HG02970 (cell line): ENCODE results near the gene RPF1.
"Not testable (repeated sequence)": the region's sequence is repeated elsewhere in the genome, so short reads cannot be mapped to it uniquely, and the experiment has no call there.

Experiments used
- ATAC-seq: cut with Tn5 transposase; IDR thresholded peaks from one replicate; pipeline ENCODE4 v1.9.1; 2021; ENCODE audit warnings: mild to moderate bottlenecking, moderate library complexity, moderate number of reproducible peaks; ENCODE audit not compliant: unreplicated experiment, low FRiP score

Gene RPF1

GRCh38 chr1:84478876-84479868 lies at the start of gene RPF1:
RPF1 (plus strand) TSS chr1:84479266; CDS start chr1:84479282, 16 bp downstream.
- peak; percentile 86 for ATAC-seq

GRCh38 chr1:84430546-84430945 lies 48.5 kb upstream of the RPF1 start:
- no peak for ATAC-seq

GRCh38 chr1:84433258-84434080 lies 45.6 kb upstream of the RPF1 start:
- no peak for ATAC-seq

GRCh38 chr1:84434081-84434769 lies 44.8 kb upstream of the RPF1 start:
- ATAC-seq, result no peak

- no peak for ATAC-seq
Measured at GRCh38 chr1:84434801-84435549, 44.1 kb upstream of the RPF1 start.

- ATAC-seq, result no peak
Measured at GRCh38 chr1:84436876-84437655, 42.0 kb upstream of the RPF1 start.

GRCh38 chr1:84442256-84442655 lies 36.8 kb upstream of the RPF1 start:
- peak; percentile 69 for ATAC-seq

- not testable (repeated sequence) for ATAC-seq
Measured at GRCh38 chr1:84442747-84443646, 36.1 kb upstream of the RPF1 start.

- not testable (repeated sequence) for ATAC-seq
Measured at GRCh38 chr1:84448704-84449103, 30.4 kb upstream of the RPF1 start.

GRCh38 chr1:84450910-84451309 lies 28.2 kb upstream of the RPF1 start:
- no peak for ATAC-seq

- no peak for ATAC-seq
Measured at GRCh38 chr1:84452436-84452835, 26.6 kb upstream of the RPF1 start.

- ATAC-seq, result no peak
Measured at GRCh38 chr1:84462118-84462517, 16.9 kb upstream of the RPF1 start.

GRCh38 chr1:84467298-84467697 lies 11.8 kb upstream of the RPF1 start:
- no peak for ATAC-seq

- ATAC-seq, result no peak
Measured at GRCh38 chr1:84476225-84476624, 2.8 kb upstream of the RPF1 start.

GRCh38 chr1:84479998-84480397 lies 932 bp downstream of the RPF1 start:
- ATAC-seq, result no peak

- ATAC-seq, result no peak
Measured at GRCh38 chr1:84480650-84481049, 1.6 kb downstream of the RPF1 start.

GRCh38 chr1:84481317-84481716 lies 2.3 kb downstream of the RPF1 start:
- no peak for ATAC-seq

- ATAC-seq, result no peak
Measured at GRCh38 chr1:84488107-84488506, 9.0 kb downstream of the RPF1 start.
